ENCODE results near the gene CEP250.
A peak's percentile ranks its signal among the peaks of the same experiment; 100 is the strongest.
"Not testable (repeated sequence)": the region's sequence is repeated elsewhere in the genome, so short reads cannot be mapped to it uniquely, and the experiment has no call there.

The CEP250 gene

DNA sequence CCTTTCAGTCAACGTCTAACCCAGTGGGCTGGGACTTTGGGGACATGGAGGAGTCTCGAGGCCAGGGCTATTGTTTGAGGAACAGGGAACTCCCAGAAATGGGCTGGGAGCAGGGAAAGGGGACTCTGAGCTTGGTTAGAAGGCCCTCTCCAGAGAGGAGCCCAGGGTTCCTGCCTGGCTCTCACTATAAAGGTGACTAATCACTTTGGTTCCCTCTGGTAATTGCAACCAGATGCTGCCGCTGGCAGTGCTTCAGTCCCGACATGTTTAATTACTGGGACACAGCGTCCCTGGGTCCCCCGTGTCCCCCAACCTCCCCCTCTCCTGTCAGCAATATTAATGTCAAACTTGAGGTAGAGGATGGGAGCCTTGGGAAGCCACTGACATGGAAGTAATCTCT is 12.4 kb upstream of the CEP250 start:
- H3K27me3 Mint-ChIP-seq, result peaks cover 12% of the 10 kb centered on the region
- no peaks in the 10 kb centered on the region for H3K36me3 Mint-ChIP-seq
- H3K4me3 Mint-ChIP-seq, result no peak overlapping the region

DNA sequence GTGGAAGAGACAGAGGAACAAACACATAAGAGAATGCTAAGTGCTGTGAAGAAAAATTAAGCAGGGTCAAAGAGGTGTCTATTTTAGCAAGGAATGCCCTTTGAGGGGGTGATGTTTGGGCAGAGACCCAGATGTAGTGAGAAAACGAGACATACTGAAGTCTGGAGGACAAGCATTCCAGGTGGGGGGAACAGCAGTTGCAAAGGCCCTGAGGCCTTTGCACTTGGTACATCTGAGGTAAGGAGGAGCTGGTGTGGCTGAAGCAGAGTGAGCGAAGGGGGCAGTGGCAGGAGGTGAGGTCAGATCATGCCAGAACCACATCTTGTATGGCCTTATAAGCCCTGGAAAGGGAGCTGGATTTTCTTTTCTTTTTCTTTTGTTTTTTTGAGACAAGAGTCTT is 11.2 kb upstream of the CEP250 start:
- H3K27me3 Mint-ChIP-seq, result peaks cover 12% of the 10 kb centered on the region
- no peak overlapping the region for H3K27ac Mint-ChIP-seq
- no peaks in the 10 kb centered on the region for H3K9me3 Mint-ChIP-seq
- H3K36me3 Mint-ChIP-seq, result no peaks in the 10 kb centered on the region
- no peak overlapping the region for H3K4me3 Mint-ChIP-seq
- DNase-seq (ENCODE audit: low spot score in 2 of 2) (no peak), ATAC-seq (ENCODE audit: low read depth) (no peak)
- H3K4me1 Mint-ChIP-seq, result peaks cover 6% of the 10 kb centered on the region

More for the DNA sequence above, 12.4 kb upstream of the CEP250 start:
- ATAC-seq (ENCODE audit: low read depth) (no peak), DNase-seq (ENCODE audit: low spot score in 2 of 2) (no peak)
- no peaks in the 10 kb centered on the region for H3K9me3 Mint-ChIP-seq
- H3K27ac Mint-ChIP-seq, result no peak overlapping the region
- peaks cover 6% of the 10 kb centered on the region for H3K4me1 Mint-ChIP-seq

DNA sequence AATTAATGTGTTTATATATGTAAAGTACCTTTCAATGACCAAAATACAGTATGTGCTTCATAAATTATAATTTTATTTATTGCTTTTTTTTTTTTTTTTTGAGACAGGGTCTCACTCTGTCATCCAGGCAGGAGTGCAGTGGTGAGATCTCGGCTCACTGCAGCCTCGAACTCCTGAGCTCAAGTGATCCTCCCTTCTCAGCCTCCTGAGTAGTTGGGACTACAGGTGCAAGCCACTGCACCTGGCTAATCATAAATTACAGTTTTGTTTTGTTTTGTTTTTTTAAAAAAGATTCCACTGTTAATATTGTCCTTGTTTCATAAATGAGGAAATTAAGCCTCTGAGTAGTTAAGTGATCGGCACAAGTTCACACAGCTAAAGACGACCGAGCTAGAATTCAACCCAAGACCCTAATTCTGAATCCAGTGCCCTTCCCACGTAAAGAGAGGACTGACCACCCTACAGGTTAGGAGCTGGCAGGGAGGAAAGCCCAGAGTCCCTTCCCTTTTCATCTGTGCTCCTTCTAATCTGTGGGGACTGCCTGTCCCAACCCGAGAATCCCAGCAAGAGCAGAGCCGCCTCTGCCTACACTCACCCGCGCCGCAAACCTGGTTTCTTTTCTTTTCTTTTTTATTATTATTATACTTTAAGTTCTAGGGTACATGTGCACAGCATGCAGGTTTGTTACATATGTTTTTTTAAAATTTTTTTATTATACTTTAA is 8.9 kb upstream of the CEP250 start:
- Mint-ChIP-seq H3K4me1 (peaks cover 3% of the 10 kb centered on the region), H3K27me3 (peaks cover 3% of the 10 kb centered on the region), H3K9me3 (no peaks in the 10 kb centered on the region), H3K27ac (no peak overlapping the region), H3K4me3 (peak overlapping the region; percentile 40), H3K36me3 (no peaks in the 10 kb centered on the region)
- no peak for DNase-seq (ENCODE audit: low spot score in 2 of 2)
- ATAC-seq (ENCODE audit: low read depth), result peak; percentile 19

DNA sequence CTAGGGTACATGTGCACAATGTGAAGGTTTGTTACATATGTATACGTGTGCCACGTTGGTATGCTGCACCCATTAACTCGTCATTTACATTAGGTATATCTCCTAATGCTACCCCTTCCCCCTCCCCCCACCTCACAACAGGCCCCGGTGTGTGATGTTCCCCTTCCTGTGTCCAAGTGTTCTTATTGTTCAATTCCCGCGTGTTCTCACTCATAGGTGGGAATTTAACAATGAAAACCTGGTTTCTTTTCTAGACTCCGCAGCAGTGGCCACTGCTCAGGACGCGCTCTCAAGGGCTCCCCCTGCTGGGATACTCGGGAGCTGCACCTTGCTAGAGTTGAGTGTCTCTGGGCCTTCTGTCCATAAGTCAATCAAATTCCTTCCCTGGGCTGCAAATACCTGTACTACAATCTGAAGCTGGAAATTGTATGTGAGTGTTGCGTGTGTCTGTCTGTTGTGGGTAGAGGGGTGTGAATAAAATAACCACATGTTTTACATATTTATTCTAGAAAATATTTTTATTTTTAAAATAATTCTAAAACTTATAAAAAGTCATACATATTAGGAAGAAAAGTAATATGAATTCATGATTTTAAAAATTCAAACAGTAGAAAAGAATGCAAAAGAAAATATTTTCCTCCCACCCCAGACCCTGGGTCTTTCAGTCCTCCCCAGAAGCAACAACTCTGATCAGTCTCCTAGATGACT is 8.2 kb upstream of the CEP250 start:
- Mint-ChIP-seq H3K9me3 (no peaks in the 10 kb centered on the region), H3K4me3 (peak overlapping the region; percentile 85), H3K27me3 (peaks cover 3% of the 10 kb centered on the region), H3K27ac (no peak overlapping the region), H3K36me3 (no peaks in the 10 kb centered on the region), H3K4me1 (peaks cover 3% of the 10 kb centered on the region)
- peak; percentile 97 for ATAC-seq (ENCODE audit: low read depth)
- peak; percentile 89 to 96 for DNase-seq (ENCODE audit: low spot score in 2 of 2)

DNA sequence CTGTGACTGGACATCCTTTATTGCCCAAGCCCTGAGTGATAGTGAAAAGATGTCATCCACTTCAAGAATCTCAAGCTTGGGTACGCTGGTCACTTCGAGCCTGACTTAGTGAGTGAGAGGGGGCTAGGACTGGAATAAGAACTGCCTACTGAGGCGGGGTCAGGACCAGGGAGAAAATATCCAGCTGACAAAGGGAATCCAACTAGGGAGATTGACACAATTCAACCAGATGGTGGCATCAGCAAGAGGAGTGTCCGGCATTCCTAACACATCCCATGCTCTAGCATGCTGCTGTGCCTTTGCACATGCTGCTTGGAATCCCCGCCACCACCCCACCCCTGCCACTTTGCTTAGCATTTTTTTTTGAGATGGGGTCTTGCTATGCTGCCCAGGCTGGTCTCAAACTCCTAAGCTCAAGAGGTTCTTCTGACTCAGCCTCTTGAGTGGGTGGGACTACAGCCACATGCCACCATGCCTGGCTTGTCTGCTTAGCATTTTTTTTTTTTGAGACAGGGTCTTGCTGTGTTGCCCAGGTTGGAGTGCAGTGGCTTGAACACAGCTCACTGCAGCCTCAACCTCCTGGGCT is 6.5 kb upstream of the CEP250 start:
- ATAC-seq (ENCODE audit: low read depth), result no peak
- H3K9me3 Mint-ChIP-seq, result no peaks in the 10 kb centered on the region
- DNase-seq (ENCODE audit: low spot score in 2 of 2), result no peak
- no peak overlapping the region for H3K4me3 Mint-ChIP-seq
- H3K4me1 Mint-ChIP-seq, result peaks cover 3% of the 10 kb centered on the region
- no peak overlapping the region for H3K27ac Mint-ChIP-seq
- H3K27me3 Mint-ChIP-seq, result peaks cover 3% of the 10 kb centered on the region
- H3K36me3 Mint-ChIP-seq, result no peaks in the 10 kb centered on the region

DNA sequence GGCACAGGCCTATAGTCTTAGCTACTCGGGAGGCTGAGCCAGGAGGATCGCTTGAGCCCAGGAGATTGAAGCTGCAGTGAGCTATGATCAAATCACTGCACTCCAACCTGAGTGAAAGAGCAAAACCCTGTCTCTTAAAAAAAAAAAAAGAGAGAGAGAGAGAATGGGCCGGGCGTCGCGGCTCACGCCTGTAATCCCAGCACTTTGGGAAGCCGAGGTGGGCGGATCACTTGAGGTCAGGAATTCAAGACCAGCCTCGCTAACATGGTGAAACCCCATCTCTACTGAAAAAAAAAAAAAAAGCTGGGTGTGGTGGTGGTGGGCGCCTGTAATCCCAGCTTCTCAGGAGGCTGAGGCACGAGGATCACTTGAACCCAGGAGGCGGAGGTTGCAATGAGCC is 5.5 kb upstream of the CEP250 start:
- not testable (repeated sequence) for H3K4me3 Mint-ChIP-seq; DNase-seq (ENCODE audit: low spot score in 2 of 2); ATAC-seq (ENCODE audit: low read depth)

DNA sequence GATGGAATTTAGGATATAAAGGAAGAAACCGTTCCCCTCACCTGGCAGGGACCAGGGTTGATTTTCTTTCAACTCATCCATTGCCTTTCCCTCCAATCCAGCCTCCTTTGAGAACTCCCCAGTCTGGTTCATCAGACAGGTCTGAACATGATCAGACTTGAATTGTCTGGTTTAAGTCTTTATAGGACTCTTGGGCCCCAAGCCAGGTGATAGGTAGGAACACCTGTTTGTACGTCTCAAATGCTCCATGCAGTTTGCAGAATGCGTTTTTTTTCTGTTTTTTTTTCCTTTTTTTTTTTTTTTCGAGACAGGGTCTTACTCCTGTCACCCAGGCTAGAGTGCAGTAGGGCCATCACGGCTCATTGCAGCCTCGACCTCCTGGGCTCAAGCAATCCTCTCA is 4.1 kb upstream of the CEP250 start:
- Mint-ChIP-seq H3K4me1 (peaks cover 4% of the 10 kb centered on the region), H3K9me3 (no peaks in the 10 kb centered on the region), H3K4me3 (no peak overlapping the region), H3K36me3 (no peaks in the 10 kb centered on the region), H3K27ac (no peak overlapping the region), H3K27me3 (no peaks in the 10 kb centered on the region)
- ATAC-seq (ENCODE audit: low read depth) (no peak), DNase-seq (ENCODE audit: low spot score in 2 of 2) (no peak)

More for the DNA sequence above, 5.5 kb upstream of the CEP250 start:
- not testable (repeated sequence) for H3K27me3 Mint-ChIP-seq, H3K9me3 Mint-ChIP-seq, H3K4me1 Mint-ChIP-seq, H3K27ac Mint-ChIP-seq, H3K36me3 Mint-ChIP-seq

DNA sequence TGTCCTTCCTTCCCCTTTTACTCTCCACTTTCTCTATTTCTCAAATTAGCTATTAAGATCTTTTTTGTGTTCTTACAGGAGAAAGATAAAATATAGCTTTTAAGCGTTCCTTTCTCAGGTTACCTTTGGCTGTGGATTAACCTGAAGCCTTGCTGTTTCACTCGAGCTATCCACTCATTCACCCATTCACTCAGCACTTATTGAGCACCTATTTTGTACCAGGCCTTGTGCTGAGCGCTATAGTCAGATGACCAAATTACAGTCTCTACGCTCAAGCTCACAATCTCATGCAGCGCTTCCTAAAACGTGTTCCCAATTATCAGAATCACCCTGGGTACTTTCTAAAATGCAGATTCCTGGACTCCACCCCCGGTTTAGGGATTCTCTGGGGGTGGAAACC is 1.8 kb upstream of the CEP250 start:
- H3K4me1 Mint-ChIP-seq, result peaks cover 2% of the 10 kb centered on the region
- no peaks in the 10 kb centered on the region for H3K9me3 Mint-ChIP-seq
- H3K27ac Mint-ChIP-seq, result no peak overlapping the region
- no peaks in the 10 kb centered on the region for H3K36me3 Mint-ChIP-seq
- no peak overlapping the region for H3K4me3 Mint-ChIP-seq
- ATAC-seq (ENCODE audit: low read depth), result no peak
- no peak for DNase-seq (ENCODE audit: low spot score in 2 of 2)
- no peaks in the 10 kb centered on the region for H3K27me3 Mint-ChIP-seq

DNA sequence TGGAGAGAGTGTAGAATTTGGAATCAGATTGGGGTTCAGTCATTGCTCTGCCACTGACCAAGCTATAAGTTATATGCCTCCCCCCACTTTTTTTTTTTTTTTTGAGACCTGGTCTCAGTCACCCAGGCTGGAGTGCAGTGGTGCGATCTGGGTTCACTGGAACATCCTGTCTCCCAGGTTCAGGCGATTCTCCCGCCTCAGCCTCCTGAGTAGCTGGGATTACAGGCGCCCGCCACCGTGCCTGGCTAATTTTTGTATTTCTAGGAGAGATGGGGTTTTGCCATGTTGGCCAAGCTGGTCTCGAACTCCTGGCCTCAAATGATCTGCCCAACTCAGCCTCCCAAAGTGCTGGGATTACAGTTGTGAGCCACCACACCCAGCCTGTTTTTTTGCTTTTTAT is 1.3 kb downstream of the CEP250 start:
- ATAC-seq (ENCODE audit: low read depth); H3K27me3 Mint-ChIP-seq; H3K9me3 Mint-ChIP-seq; H3K36me3 Mint-ChIP-seq; H3K27ac Mint-ChIP-seq; H3K4me3 Mint-ChIP-seq; DNase-seq (ENCODE audit: low spot score in 2 of 2); H3K4me1 Mint-ChIP-seq: not testable (repeated sequence)

DNA sequence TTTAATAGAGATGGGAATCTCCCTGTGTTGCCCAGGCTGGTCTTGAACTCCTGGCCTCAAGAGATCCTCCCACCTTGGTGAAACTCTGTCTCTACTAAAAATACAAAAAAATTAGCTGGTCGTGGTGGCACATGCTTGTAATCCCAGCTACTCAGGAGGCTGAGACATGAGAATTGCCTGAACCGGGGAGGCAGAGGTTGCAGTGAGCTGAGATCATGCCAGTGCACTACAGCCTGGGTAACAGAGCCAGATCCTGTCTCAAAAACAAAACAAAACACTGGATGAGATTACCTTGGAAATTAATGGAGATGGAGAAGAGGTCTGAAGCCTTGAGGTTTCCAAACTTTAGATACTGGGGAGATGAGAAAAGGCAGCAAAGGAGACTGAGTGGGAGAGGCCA is 2.1 kb downstream of the CEP250 start:
- H3K4me1 Mint-ChIP-seq; DNase-seq (ENCODE audit: low spot score in 2 of 2); ATAC-seq (ENCODE audit: low read depth); H3K27ac Mint-ChIP-seq; H3K9me3 Mint-ChIP-seq; H3K36me3 Mint-ChIP-seq; H3K4me3 Mint-ChIP-seq; H3K27me3 Mint-ChIP-seq: not testable (repeated sequence)

DNA sequence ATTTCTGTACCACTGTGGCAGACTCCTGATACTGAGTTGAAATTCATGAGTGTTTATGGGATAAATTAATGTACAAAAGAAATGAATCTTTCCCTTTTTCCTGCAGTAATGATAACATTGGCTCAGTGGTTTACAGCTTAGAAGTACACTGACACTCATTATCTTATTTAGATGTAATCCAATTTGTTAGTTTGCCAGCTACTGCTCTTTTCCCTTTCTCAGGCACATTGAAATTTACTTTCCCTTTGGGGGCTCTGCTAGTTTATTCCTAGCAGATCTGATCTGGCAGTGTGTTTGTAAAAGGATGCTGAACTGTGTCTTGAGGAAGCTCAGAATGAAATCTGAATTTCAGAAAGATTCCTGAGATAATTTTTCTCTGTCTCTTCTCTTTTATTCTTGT is 3.0 kb downstream of the CEP250 start:
- peaks cover 1% of the 10 kb centered on the region for H3K36me3 Mint-ChIP-seq
- H3K27ac Mint-ChIP-seq, result no peak overlapping the region
- no peaks in the 10 kb centered on the region for H3K9me3 Mint-ChIP-seq
- DNase-seq (ENCODE audit: low spot score in 2 of 2) (no peak), ATAC-seq (ENCODE audit: low read depth) (no peak)
- no peaks in the 10 kb centered on the region for H3K27me3 Mint-ChIP-seq
- peaks cover 3% of the 10 kb centered on the region for H3K4me1 Mint-ChIP-seq
- H3K4me3 Mint-ChIP-seq, result no peak overlapping the region

DNA sequence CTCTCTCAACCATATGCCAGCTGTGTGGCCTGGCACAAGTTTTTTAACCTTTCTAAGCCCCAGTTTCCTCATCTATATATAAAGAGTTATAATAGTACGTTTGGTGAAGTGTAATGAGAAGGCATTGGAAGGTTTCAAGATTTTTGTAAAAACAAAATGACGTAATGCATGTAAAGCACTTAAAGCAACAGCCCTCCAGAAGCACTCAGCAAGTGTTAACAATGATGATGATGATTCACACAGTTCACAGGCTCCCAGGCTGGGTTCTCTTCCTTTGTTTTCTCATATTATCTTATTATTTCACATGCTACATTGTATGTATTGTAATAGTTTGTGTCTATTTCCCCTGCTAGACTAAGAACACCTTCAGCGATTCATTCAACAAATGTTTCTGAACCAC is 6.2 kb downstream of the CEP250 start:
- Mint-ChIP-seq H3K27ac (no peak overlapping the region), H3K4me1 (peaks cover 7% of the 10 kb centered on the region), H3K36me3 (peaks cover 4% of the 10 kb centered on the region)

DNA sequence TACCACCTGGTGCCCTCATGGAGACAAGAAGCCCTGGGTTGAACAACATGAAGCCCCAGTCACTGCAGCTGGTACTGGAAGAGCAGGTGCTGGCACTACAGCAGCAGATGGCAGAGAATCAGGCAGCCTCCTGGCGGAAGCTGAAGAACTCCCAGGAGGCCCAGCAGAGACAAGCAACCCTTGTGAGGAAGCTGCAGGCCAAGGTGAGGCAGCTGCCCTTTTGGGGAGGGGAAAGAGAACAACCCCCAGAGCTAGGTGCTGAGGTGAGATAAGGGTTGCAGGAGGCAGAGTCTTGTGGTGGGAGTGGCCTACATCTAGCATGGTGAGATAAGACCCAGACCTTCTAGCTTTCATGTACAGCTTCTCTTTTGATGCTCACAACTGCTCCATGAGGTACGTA is 7.0 kb downstream of the CEP250 start:
- no peaks in the 10 kb centered on the region for H3K9me3 Mint-ChIP-seq
- ATAC-seq (ENCODE audit: low read depth) (peak; percentile 61), DNase-seq (ENCODE audit: low spot score in 2 of 2) (no peak)
- no peak overlapping the region for H3K27ac Mint-ChIP-seq
- no peak overlapping the region for H3K4me3 Mint-ChIP-seq
- H3K27me3 Mint-ChIP-seq, result no peaks in the 10 kb centered on the region
- peaks cover 4% of the 10 kb centered on the region for H3K36me3 Mint-ChIP-seq
- peaks cover 7% of the 10 kb centered on the region for H3K4me1 Mint-ChIP-seq

More for the DNA sequence above, 6.2 kb downstream of the CEP250 start:
- Mint-ChIP-seq H3K4me3 (no peak overlapping the region), H3K9me3 (no peaks in the 10 kb centered on the region), H3K27me3 (no peaks in the 10 kb centered on the region)
- no peak for DNase-seq (ENCODE audit: low spot score in 2 of 2)
- ATAC-seq (ENCODE audit: low read depth), result no peak

DNA sequence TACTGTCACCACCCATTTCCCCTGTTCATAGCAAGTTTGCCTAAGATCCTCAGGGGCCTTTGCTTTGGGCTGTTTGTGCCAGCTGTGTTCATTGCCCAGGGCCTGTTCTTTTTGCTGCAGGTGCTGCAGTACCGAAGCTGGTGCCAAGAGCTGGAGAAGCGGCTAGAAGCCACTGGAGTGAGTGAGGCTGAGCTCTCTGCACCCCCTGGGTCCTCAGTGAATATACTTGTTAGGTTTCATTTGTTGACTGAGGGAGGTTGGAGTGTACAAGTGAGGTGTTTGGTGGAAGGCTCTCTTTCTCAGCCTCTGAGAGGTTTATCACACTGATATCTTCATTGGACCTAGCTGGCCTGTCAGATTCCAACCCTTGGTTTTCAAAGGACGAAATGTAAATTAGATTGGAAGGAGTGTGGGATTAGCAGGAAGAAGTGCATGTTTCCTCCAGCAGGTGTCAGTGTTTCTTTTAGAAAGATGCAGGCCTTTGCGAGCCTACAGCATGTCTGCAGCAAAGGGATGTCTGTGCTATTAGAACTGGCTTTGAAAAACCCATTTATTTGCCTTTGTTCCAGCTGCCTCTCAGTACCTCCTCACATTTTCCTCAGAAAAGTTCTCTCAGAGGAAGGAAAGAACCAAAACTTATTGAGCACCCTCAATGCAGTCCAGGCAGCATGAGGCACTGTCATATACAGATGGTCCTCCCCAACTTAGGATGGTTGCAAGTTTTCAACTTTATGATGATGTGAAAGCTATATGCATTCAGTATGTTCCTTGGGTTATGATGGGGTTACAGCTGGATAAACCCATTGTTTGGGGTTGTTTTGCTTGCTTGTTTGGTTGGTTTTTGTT is 8.3 kb downstream of the CEP250 start:
- H3K4me1 Mint-ChIP-seq, result peaks cover 7% of the 10 kb centered on the region
- peak overlapping the region; percentile 41 for H3K27ac Mint-ChIP-seq
- H3K9me3 Mint-ChIP-seq, result no peaks in the 10 kb centered on the region
- peak; percentile 56 for DNase-seq (ENCODE audit: low spot score in 2 of 2)
- H3K27me3 Mint-ChIP-seq, result no peaks in the 10 kb centered on the region
- peaks cover 4% of the 10 kb centered on the region for H3K36me3 Mint-ChIP-seq
- H3K4me3 Mint-ChIP-seq, result no peak overlapping the region
- peak; percentile 92 for ATAC-seq (ENCODE audit: low read depth)
